Keratinocyte (primary cell): ENCODE data around the gene NDUFA12. TPM values are rescaled to one million over a fixed set of nuclear protein-coding genes. Genes with fewer than 3 reads are reported as not detected.

Experiments used
- DNase-seq: peaks from one replicate; pipeline ENCODE4 v3.0.0-alpha.2; 2011; ENCODE audit warnings: low read depth, missing footprints, low spot score
- FAIRE-seq: peaks from 2 replicates; lab custom pipeline; 2011; peaks lifted over from hg19 to GRCh38; lab: Jason Lieb, UNC
- H2AFZ ChIP-seq: 2 replicates; pipeline ENCODE4 v1.6.0; 2012; ENCODE audit warnings: low read length, control low read depth, inconsistent platforms; ENCODE audit not compliant: control insufficient read depth
- H3K27ac ChIP-seq: 2 replicates; pipeline ENCODE4 v1.5.1; 2011; ENCODE audit warnings: low read length; ENCODE audit not compliant: control insufficient read depth, insufficient read depth
- H3K27me3 ChIP-seq: 3 replicates; pipeline ENCODE4 v1.6.0; 2011; ENCODE audit warnings: low read length; ENCODE audit not compliant: control insufficient read depth, insufficient read depth; ENCODE audit errors: extremely low read depth
- H3K36me3 ChIP-seq, 2 experiments: 2 replicates in 1 of 2; 3 replicates in 1 of 2; pipeline ENCODE4 v1.5.1; 2011; ENCODE audit warnings: low read length in 2 of 2, mild to moderate bottlenecking in 1 of 2; ENCODE audit not compliant: control insufficient read depth in 2 of 2, insufficient read depth in 2 of 2; ENCODE audit errors: extremely low read depth in 1 of 2
- H3K4me1 ChIP-seq: 3 replicates; pipeline ENCODE4 v1.5.1; 2011; ENCODE audit warnings: low read length; ENCODE audit not compliant: control insufficient read depth, insufficient read depth; ENCODE audit errors: extremely low read depth
- H3K4me2 ChIP-seq: 3 replicates; pipeline ENCODE4 v1.6.0; 2011; ENCODE audit warnings: low read depth, low read length; ENCODE audit not compliant: control insufficient read depth, insufficient read depth; ENCODE audit errors: extremely low read depth
- H3K4me3 ChIP-seq, 3 experiments: fragments of 200-600 bp in 1 of 3; sonication (generic) in 1 of 3; 2 replicates in 2 of 3; 3 replicates in 1 of 3; pipeline ENCODE4 v1.5.1; 2011 to 2016; ENCODE audit warnings: low read length in 3 of 3, mild to moderate bottlenecking in 3 of 3, control low read depth in 2 of 3, inconsistent platforms in 1 of 3, low read depth in 1 of 3, mixed read lengths in 1 of 3, mixed run types in 1 of 3, moderate library complexity in 1 of 3; ENCODE audit not compliant: control insufficient read depth in 2 of 3, insufficient read depth in 2 of 3; ENCODE audit errors: extremely low read depth in 1 of 3
- H3K79me2 ChIP-seq: 2 replicates; pipeline ENCODE4 v1.6.0; 2012; ENCODE audit warnings: low read length; ENCODE audit not compliant: control insufficient read depth, insufficient read depth
- H3K9ac ChIP-seq: 3 replicates; pipeline ENCODE4 v1.6.0; 2011; ENCODE audit warnings: low read length; ENCODE audit not compliant: control insufficient read depth, insufficient read depth; ENCODE audit errors: extremely low read depth
- H3K9me1 ChIP-seq: 3 replicates; pipeline ENCODE4 v1.6.0; 2011; ENCODE audit warnings: low read length; ENCODE audit not compliant: control insufficient read depth, insufficient read depth; ENCODE audit errors: extremely low read depth
- H3K9me3 ChIP-seq: 2 replicates; pipeline ENCODE4 v1.5.1; 2012; ENCODE audit warnings: low read depth, low read length; ENCODE audit not compliant: control insufficient read depth
- H4K20me1 ChIP-seq: 3 replicates; pipeline ENCODE4 v1.6.0; 2011; ENCODE audit warnings: low read length; ENCODE audit not compliant: control insufficient read depth, insufficient read depth; ENCODE audit errors: extremely low read depth
- EZH2 ChIP-seq: IDR thresholded peaks from one replicate; pipeline ENCODE4 v1.6.1; 2012; ENCODE audit warnings: inconsistent platforms, mild to moderate bottlenecking, low read length, moderate library complexity
- dilution Hi-C: fragments of 300-500 bp; cut with MboI; formaldehyde crosslinking; loops from one replicate; pipeline ENCODE4 v1.7.0; 2020; ENCODE audit warnings: low sequenced_read_pairs; ENCODE audit not compliant: extremely low pct_ligation_motif_present
- polyA plus RNA-seq, 5 experiments: library from polyadenylated mRNA; depleted of rRNA in 3 of 5; stranded (reverse) in 3 of 5; stranded (forward) in 1 of 5; unstranded in 1 of 5; fragments of >200 nt; gene quantifications; 1 replicate in 1 of 5; 2 replicates in 3 of 5; 3 replicates in 1 of 5; pipeline versions ENCODE4 v1.2.1 to v1.2.3, GENCODE V29; 2011 to 2012; ENCODE audit warnings: missing spikeins in 2 of 5, low read depth in 1 of 5, low replicate concordance in 1 of 5
- TF ChIP-seq, protein P1 (sequence below), 3 experiments: IDR thresholded peaks in 1 of 3; conservative IDR thresholded peaks in 1 of 3; optimal IDR thresholded peaks in 1 of 3; 2 replicates in 2 of 3; 3 replicates in 1 of 3; pipeline versions ENCODE3 to v1.5.1; 2011; ENCODE audit warnings: low read length in 3 of 3, mild to moderate bottlenecking in 3 of 3, moderate library complexity in 2 of 3, control low read depth in 1 of 3, inconsistent platforms in 1 of 3; ENCODE audit not compliant: insufficient read depth in 2 of 3; ENCODE audit errors: extremely low read depth in 1 of 3

NDUFA12 gene
- polyA plus RNA-seq, 1 donor (not counting 4 experiments of a cell fraction or from before 2014, with no cell fraction given): 215 TPM

DNA sequence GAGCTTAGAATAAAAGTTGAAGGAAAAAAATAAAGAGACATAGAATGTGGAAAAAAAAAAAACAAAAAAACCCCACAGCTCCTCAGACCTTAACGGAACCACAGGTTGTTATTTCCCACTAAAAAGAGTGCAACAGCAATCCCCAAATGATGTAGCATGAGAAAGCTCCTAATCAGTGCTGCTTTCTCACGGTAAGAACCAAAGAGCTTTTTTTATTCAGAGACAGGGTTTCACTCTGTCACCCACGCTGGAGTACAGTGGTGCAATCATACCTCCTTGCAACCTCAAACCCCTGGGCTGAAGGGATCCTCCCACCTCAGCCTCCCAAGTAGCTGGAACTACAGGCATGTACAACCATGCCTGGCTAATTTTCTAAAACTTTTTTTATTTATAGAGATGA, 13.3 kb downstream of the NDUFA12 start:
- DNase-seq: no peak
- Histone ChIP-seq H3K4me1 (peaks cover 10% of the 10 kb centered on the region), H3K36me3 (peaks cover 0 to 5% of the 10 kb centered on the region in 2 experiments), H3K27me3 (no peaks in the 10 kb centered on the region), H2AFZ (no peak overlapping the region), H3K4me3 (no peak overlapping the region), H3K9me3 (no peaks in the 10 kb centered on the region), H3K79me2 (no peaks in the 10 kb centered on the region), H3K27ac (no peak overlapping the region), H3K9me1 (no peaks in the 10 kb centered on the region), H4K20me1 (no peaks in the 10 kb centered on the region), H3K4me2 (no peak overlapping the region), H3K9ac (no peak overlapping the region)
- dilution Hi-C loops: no loop called here
- TF ChIP-seq, protein P1, sequence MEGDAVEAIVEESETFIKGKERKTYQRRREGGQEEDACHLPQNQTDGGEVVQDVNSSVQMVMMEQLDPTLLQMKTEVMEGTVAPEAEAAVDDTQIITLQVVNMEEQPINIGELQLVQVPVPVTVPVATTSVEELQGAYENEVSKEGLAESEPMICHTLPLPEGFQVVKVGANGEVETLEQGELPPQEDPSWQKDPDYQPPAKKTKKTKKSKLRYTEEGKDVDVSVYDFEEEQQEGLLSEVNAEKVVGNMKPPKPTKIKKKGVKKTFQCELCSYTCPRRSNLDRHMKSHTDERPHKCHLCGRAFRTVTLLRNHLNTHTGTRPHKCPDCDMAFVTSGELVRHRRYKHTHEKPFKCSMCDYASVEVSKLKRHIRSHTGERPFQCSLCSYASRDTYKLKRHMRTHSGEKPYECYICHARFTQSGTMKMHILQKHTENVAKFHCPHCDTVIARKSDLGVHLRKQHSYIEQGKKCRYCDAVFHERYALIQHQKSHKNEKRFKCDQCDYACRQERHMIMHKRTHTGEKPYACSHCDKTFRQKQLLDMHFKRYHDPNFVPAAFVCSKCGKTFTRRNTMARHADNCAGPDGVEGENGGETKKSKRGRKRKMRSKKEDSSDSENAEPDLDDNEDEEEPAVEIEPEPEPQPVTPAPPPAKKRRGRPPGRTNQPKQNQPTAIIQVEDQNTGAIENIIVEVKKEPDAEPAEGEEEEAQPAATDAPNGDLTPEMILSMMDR (optimal IDR thresholded peaks at IDR 0.05 in 1 of 3, IDR thresholded peaks at IDR 0.05 in 1 of 3, conservative IDR thresholded peaks at IDR 0.05 in 1 of 3; ENCODE audit: extremely low read depth in 1 of 3, insufficient read depth in 2 of 3, low read length in 3 of 3): no peak
- no peak for TF ChIP-seq EZH2
- FAIRE-seq: no peak

DNA sequence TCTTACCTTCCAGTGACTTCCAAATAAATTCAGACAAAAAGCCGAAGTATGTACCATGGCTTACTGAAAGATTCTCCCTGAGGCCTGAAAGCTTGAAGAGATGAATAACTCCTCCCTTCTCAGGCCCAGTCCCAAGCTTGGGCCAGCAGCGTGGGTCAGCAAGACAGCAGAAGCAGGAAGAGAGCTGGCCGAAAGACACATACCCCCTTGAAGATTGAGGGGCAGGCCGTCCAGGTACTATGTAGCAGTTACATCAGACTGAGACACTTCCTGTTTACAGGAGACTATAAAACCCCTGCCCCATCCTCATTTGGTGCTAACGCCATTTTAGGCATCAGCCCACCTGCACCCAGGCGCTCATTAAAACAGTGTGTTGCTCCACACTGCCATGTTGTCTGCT, 15.0 kb downstream of the NDUFA12 start:
- Histone ChIP-seq H3K9me3 (no peaks in the 10 kb centered on the region), H3K27me3 (no peaks in the 10 kb centered on the region), H3K79me2 (no peaks in the 10 kb centered on the region), H3K4me2 (no peak overlapping the region), H3K27ac (no peak overlapping the region), H3K4me1 (peaks cover 7% of the 10 kb centered on the region), H3K36me3 (peaks cover 0 to 5% of the 10 kb centered on the region in 2 experiments), H4K20me1 (no peaks in the 10 kb centered on the region), H3K9ac (no peak overlapping the region), H3K4me3 (no peak overlapping the region), H2AFZ (no peak overlapping the region), H3K9me1 (no peaks in the 10 kb centered on the region)
- TF ChIP-seq, protein P1 (optimal IDR thresholded peaks at IDR 0.05 in 1 of 3, IDR thresholded peaks at IDR 0.05 in 1 of 3, conservative IDR thresholded peaks at IDR 0.05 in 1 of 3; ENCODE audit: extremely low read depth in 1 of 3, insufficient read depth in 2 of 3, low read length in 3 of 3): no peak
- TF ChIP-seq EZH2: no peak
- no peak for FAIRE-seq
- no peak for DNase-seq
- dilution Hi-C loops: no loop called here
